WTC11 (cell line): ENCODE results near the gene ACYP2.

Source experiments
- TEAD4 ChIP-seq: sonication (generic); formaldehyde crosslinking; IDR thresholded peaks from 2 replicates; pipeline ENCODE4 v1.8.0; 2022; ENCODE audit warnings: mild to moderate bottlenecking, missing genetic modification reagents
- TP53 ChIP-seq: sonication (generic); formaldehyde crosslinking; IDR thresholded peaks from 2 replicates; pipeline ENCODE4 v1.8.1; 2023; ENCODE audit warnings: mild to moderate bottlenecking, missing genetic modification reagents

DNA sequence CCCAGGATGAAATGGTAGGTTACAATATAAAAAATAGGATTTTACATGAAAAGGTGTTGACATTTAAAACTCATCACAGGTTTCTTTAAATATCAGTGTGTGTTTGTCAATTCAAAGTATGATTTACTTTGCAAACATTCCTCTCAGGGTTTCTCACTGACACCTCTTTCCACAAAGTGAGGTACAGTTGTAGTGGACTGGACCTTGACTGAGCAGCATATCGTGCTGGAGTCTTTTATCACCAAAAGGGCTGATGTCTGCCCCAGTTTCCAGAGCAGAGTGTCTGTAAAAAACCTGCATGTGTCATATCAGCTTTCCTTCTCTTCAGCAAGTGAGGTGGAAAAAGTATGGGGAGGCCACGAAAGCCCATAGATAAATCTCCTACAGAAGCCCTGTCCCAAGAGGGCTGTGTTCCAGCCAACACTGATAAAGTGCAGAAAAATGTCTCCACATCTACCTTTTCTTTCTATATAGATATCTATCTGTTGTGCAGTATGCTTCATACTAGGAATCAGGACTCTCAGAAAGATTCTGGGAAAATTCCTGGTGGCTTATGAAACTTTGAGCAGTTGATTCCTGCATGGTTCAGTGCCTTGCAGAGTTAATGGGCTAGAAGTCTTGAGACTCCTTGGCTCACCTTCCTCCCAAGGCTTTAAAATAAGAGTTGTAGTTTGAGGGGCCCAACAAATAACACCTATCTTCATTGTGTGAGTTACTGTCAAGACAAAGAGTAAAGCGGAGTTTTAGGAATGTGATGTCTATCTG, 6.9 kb downstream of the ACYP2 start:
- no peak for TF ChIP-seq TP53 (CRISPR knock-in tag)
- TF ChIP-seq TEAD4 (CRISPR knock-in tag): no peak
